ENCODE data around the gene COQ4.

COQ4 gene

DNA sequence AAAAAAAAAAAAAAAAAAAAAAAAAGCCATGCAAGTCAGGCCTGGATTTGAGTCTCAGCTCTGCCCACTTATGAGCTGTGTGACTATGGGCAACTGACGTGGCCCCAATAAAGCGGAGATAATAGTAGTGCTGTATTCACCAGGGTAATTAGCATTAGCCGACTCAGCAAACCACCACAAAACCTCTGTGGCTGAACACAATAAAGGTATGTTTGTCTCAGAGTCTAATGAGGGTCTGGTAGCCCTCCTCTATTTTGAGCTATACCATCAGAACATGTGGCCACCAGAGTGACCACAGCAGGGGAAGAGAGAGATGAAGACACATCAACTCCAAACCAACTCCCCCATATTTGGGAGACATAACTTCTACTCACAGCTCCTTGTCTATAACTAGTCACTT is 30.6 kb upstream of the COQ4 start:
- H3K4me3 ChIP-seq (replicated peaks; ENCODE audit: low read depth, low read length): no peak overlapping the region
- peaks cover 3% of the 10 kb centered on the region; the same call in 1 of the 2 replicates for H3K36me3 ChIP-seq (ENCODE audit: control insufficient read depth, insufficient read depth, low read length)
- DNase-seq (ENCODE audit: extremely low read depth, insufficient read length): no peak
- no peaks in the 10 kb centered on the region for H3K27me3 ChIP-seq (replicated peaks; ENCODE audit: control insufficient read depth, insufficient read depth, low read length)
- TF ChIP-seq, protein P1, sequence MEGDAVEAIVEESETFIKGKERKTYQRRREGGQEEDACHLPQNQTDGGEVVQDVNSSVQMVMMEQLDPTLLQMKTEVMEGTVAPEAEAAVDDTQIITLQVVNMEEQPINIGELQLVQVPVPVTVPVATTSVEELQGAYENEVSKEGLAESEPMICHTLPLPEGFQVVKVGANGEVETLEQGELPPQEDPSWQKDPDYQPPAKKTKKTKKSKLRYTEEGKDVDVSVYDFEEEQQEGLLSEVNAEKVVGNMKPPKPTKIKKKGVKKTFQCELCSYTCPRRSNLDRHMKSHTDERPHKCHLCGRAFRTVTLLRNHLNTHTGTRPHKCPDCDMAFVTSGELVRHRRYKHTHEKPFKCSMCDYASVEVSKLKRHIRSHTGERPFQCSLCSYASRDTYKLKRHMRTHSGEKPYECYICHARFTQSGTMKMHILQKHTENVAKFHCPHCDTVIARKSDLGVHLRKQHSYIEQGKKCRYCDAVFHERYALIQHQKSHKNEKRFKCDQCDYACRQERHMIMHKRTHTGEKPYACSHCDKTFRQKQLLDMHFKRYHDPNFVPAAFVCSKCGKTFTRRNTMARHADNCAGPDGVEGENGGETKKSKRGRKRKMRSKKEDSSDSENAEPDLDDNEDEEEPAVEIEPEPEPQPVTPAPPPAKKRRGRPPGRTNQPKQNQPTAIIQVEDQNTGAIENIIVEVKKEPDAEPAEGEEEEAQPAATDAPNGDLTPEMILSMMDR (IDR thresholded peaks at IDR 0.05; ENCODE audit: insufficient read depth, low read length, poor library complexity, severe bottlenecking): no peak

- H3K4me3 ChIP-seq (replicated peaks; ENCODE audit: low read depth, low read length): no peak overlapping the region
- no peaks in the 10 kb centered on the region for H3K27me3 ChIP-seq (replicated peaks; ENCODE audit: control insufficient read depth, insufficient read depth, low read length)
- no peak for DNase-seq (ENCODE audit: extremely low read depth, insufficient read length)
- H3K36me3 ChIP-seq (ENCODE audit: control insufficient read depth, insufficient read depth, low read length): peaks cover 2% of the 10 kb centered on the region; the same call in 1 of the 2 replicates
- TF ChIP-seq, protein P1 (IDR thresholded peaks at IDR 0.05; ENCODE audit: insufficient read depth, low read length, poor library complexity, severe bottlenecking): no peak
Measured at GRCh38 chr9:128293091-128293490, 29.5 kb upstream of the COQ4 start.

- Histone ChIP-seq H3K27me3 (replicated peaks; ENCODE audit: control insufficient read depth, insufficient read depth, low read length) (no peaks in the 10 kb centered on the region), H3K4me3 (replicated peaks; ENCODE audit: low read depth, low read length) (no peak overlapping the region), H3K36me3 (ENCODE audit: control insufficient read depth, insufficient read depth, low read length) (no peaks in the 10 kb centered on the region)
- TF ChIP-seq, protein P1 (IDR thresholded peaks at IDR 0.05; ENCODE audit: insufficient read depth, low read length, poor library complexity, severe bottlenecking): no peak
- no peak for DNase-seq (ENCODE audit: extremely low read depth, insufficient read length)
Measured at GRCh38 chr9:128294142-128294541, 28.5 kb upstream of the COQ4 start.

- Histone ChIP-seq H3K36me3 (ENCODE audit: control insufficient read depth, insufficient read depth, low read length) (no peaks in the 10 kb centered on the region), H3K27me3 (replicated peaks; ENCODE audit: control insufficient read depth, insufficient read depth, low read length) (no peaks in the 10 kb centered on the region), H3K4me3 (replicated peaks; ENCODE audit: low read depth, low read length) (no peak overlapping the region)
- TF ChIP-seq, protein P1 (IDR thresholded peaks at IDR 0.05; ENCODE audit: insufficient read depth, low read length, poor library complexity, severe bottlenecking): no peak
- no peak for DNase-seq (ENCODE audit: extremely low read depth, insufficient read length)
Measured at GRCh38 chr9:128296340-128297220, 26.1 kb upstream of the COQ4 start.

DNA sequence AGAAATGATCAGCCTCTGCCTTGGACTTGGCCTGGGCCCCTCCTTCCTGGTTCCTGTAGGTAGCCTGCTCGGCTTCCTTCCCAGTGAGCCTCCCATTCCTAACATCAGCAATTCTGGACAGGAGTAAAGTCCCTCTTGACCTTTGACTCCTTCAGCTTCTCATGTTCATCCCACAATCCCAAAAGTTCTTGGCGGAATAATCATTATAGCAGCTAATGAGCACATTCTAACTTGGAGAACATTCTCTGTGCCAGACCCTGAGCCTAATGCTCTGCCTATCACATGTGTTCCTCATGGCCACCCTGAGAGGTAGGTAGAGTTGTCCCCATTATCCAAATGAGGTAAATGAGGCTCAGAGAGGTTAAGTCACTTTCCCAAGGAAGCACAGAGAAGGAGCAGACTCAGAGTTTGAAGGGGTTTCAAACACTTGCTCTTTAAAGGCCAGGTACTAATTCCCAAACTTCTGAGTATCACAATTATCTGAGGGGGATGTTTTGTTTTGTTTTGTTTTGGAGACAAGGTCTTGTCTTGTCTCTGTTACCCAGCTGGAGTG is 25.3 kb upstream of the COQ4 start:
- DNase-seq (ENCODE audit: extremely low read depth, insufficient read length): no peak
- Histone ChIP-seq H3K27me3 (replicated peaks; ENCODE audit: control insufficient read depth, insufficient read depth, low read length) (no peaks in the 10 kb centered on the region), H3K4me3 (replicated peaks; ENCODE audit: low read depth, low read length) (no peak overlapping the region), H3K36me3 (ENCODE audit: control insufficient read depth, insufficient read depth, low read length) (no peaks in the 10 kb centered on the region)
- TF ChIP-seq, protein P1 (IDR thresholded peaks at IDR 0.05; ENCODE audit: insufficient read depth, low read length, poor library complexity, severe bottlenecking): no peak
